K562 (cell line): ENCODE data around the gene TAL1. TPM values are rescaled to one million over a fixed set of nuclear protein-coding genes. Genes with fewer than 3 reads are reported as not detected.

Source experiments
- CBX8 ChIP-seq: fragments of 200-600 bp; sonication (generic); IDR thresholded peaks from 2 replicates; pipeline ENCODE4 v1.6.1; 2012; ENCODE audit warnings: borderline replicate concordance, mixed run types, low read depth, mild to moderate bottlenecking, moderate library complexity, mixed read lengths, low read length, control low read depth, inconsistent platforms; ENCODE audit not compliant: poor library complexity, severe bottlenecking; ENCODE audit errors: extremely low read depth
- CREB1 ChIP-seq, 2 experiments: sonication (generic) in 1 of 2; formaldehyde crosslinking in 1 of 2; IDR thresholded peaks; 2 replicates each; pipeline versions ENCODE4 v1.6.1 to v1.8.0; 2012 to 2022; ENCODE audit warnings: inconsistent platforms in 1 of 2, mild to moderate bottlenecking in 1 of 2, missing genetic modification reagents in 1 of 2, moderate library complexity in 1 of 2
- DACH1 ChIP-seq: fragments of 450-650 bp; IDR thresholded peaks from 2 replicates; pipeline ENCODE4 v1.6.1; 2018; ENCODE audit not compliant: partially characterized antibody
- HDAC3 ChIP-seq: fragments of 450-650 bp; IDR thresholded peaks from 2 replicates; pipeline ENCODE4 v1.6.1; 2018; ENCODE audit warnings: borderline replicate concordance, mild to moderate bottlenecking, moderate library complexity; ENCODE audit not compliant: partially characterized antibody
- IRF9 ChIP-seq: fragments of 450-650 bp; IDR thresholded peaks from 2 replicates; pipeline ENCODE4 v1.6.1; 2016; ENCODE audit warnings: missing biosample characterization, missing genetic modification characterization
- LARP7 ChIP-seq: fragments of 450-650 bp; IDR thresholded peaks from 2 replicates; pipeline ENCODE4 v1.6.1; 2016
- MEF2A ChIP-seq: IDR thresholded peaks from 2 replicates; pipeline ENCODE4 v1.6.1; 2011; ENCODE audit warnings: low read depth, mild to moderate bottlenecking, low read length, moderate library complexity; ENCODE audit not compliant: control insufficient read depth
- PHB ChIP-seq: fragments of 250-450 bp; sonication (Bioruptor Pico); IDR thresholded peaks from 2 replicates; pipeline ENCODE4 v1.5.0; 2021
- SETDB1 ChIP-seq: IDR thresholded peaks from one replicate; pipeline ENCODE4 v1.6.1; 2012; ENCODE audit warnings: low read length, control low read depth, inconsistent platforms
- SNRNP70 ChIP-seq: fragments of 200-400 bp; formaldehyde crosslinking; optimal IDR thresholded peaks from 2 replicates; pipeline ENCODE3; 2017; ENCODE audit warnings: low read depth, low read length
- SRSF7 ChIP-seq: fragments of 200-400 bp; formaldehyde crosslinking; optimal IDR thresholded peaks from 2 replicates; pipeline ENCODE3; 2017; ENCODE audit warnings: mild to moderate bottlenecking, low read depth, low read length
- TAF15 ChIP-seq: fragments of 200-400 bp; formaldehyde crosslinking; IDR thresholded peaks from 2 replicates; pipeline ENCODE4 v1.6.1; 2017; ENCODE audit warnings: mild to moderate bottlenecking, low read depth, low read length, moderate library complexity
- THAP12 ChIP-seq: fragments of 250-450 bp; sonication (Bioruptor Pico); IDR thresholded peaks from 2 replicates; pipeline ENCODE4 v1.9.0; 2021; ENCODE audit warnings: mild to moderate bottlenecking, inconsistent platforms
- TRIM28 ChIP-seq: fragments of 450-650 bp; IDR thresholded peaks from 2 replicates; pipeline ENCODE4 v1.6.1; 2017
- ZKSCAN8 ChIP-seq: fragments of 200-800 bp; sonication (Bioruptor generic); IDR thresholded peaks from 2 replicates; pipeline ENCODE4 v1.6.1; 2016; ENCODE audit warnings: missing genetic modification characterization, missing compliant biosample characterization
- ZNF165 ChIP-seq: fragments of 250-450 bp; sonication (Bioruptor Pico); IDR thresholded peaks from 2 replicates; pipeline ENCODE4 v1.4.0; 2020; ENCODE audit warnings: borderline replicate concordance
- ZNF717 ChIP-seq: fragments of 250-450 bp; sonication (Bioruptor Pico); IDR thresholded peaks from 2 replicates; pipeline ENCODE4 v1.5.0; 2021
- ZNF830 ChIP-seq: fragments of 250-450 bp; sonication (Bioruptor Pico); IDR thresholded peaks from 2 replicates; pipeline ENCODE4 v1.5.0; 2021; ENCODE audit warnings: mild to moderate bottlenecking
- polyA plus RNA-seq, 8 experiments: library from polyadenylated mRNA; depleted of rRNA in 4 of 8; stranded (reverse) in 5 of 8; unstranded in 3 of 8; fragments of >200 nt; fragmentation: Nextera tagmentation in 2 of 8; fragmentation: Illumina TruSeq in 1 of 8; extraction: Ambion mirVana in 2 of 8; extraction: Trizol in 1 of 8; gene quantifications; 2 replicates each; pipeline versions ENCODE4 v1.2.1 to v1.2.3, GENCODE V29; 2011 to 2014; ENCODE audit warnings: inconsistent platforms in 1 of 8, missing spikeins in 1 of 8
- total RNA-seq, 7 experiments: library from RNA; depleted of rRNA in 6 of 7; stranded (reverse); fragments of >200 nt in 6 of 7; fragmentation: Illumina TruSeq in 2 of 7; extraction: Trizol in 2 of 7; gene quantifications; 2 replicates each; pipeline versions ENCODE4 v1.2.1 to v1.2.3, GENCODE V29; 2011 to 2021; ENCODE audit warnings: low replicate concordance in 1 of 7
- TF ChIP-seq, protein P1 (sequence below), 2 experiments: fragments of 450-650 bp; conservative IDR thresholded peaks; 2 replicates each; pipeline ENCODE4 v1.6.1; 2017; ENCODE audit warnings: mild to moderate bottlenecking in 2 of 2, moderate library complexity in 2 of 2
- TF ChIP-seq, protein P2 (sequence below): sonication (generic); formaldehyde crosslinking; IDR thresholded peaks from 2 replicates; pipeline ENCODE4 v1.8.1; 2023; ENCODE audit warnings: mild to moderate bottlenecking, missing genetic modification reagents

Gene TAL1
- total and polyA plus RNA-seq, 9 of the 15 experiments (the other 6 are each of a cell fraction or from before 2014, with no cell fraction given): 18.5 to 106 (median 59.7) TPM

DNA sequence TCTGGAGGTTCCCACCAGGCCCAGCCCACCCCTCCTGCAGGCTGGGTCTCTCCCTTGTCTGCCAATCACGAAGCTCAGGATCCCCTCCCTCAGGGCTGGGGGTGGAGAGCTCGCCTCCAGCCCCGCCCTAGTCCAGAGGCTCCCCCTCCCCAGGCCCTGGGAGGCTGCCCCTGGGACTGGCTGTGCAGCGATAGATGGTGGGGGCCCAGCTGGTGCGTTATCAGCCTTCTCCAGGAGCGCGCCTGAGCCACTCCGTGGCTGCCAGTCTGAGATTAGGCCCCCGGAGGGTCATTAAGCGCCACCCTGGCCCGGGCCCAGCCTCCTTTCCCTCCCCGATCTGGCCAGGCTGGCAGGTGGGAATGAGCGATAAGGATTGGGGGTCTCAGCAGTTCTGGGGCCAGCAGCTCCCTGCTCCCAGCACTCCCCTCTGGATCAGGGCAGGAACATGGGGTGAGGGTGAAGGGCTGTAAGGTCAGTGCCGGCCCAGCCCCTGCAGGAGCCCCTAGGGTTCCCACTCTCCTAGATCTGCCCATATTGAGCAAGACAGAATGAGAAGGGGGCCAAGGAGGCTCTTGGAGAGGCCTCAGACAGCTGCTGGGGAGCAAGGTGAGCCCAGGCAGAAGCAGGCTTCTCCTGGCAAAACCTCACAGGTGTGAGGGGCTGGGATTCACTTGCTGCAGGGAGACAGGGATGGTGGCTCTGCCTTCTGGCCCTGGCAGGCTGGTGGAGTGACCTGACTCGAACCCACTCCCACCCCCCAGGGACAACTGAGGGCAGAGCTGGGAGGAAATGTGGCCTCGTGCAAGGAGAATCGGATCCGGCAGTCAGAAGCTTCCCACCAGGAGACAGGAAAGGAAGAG lies 50.7 kb downstream of the TAL1 start (continued):
- TF ChIP-seq, protein P1, sequence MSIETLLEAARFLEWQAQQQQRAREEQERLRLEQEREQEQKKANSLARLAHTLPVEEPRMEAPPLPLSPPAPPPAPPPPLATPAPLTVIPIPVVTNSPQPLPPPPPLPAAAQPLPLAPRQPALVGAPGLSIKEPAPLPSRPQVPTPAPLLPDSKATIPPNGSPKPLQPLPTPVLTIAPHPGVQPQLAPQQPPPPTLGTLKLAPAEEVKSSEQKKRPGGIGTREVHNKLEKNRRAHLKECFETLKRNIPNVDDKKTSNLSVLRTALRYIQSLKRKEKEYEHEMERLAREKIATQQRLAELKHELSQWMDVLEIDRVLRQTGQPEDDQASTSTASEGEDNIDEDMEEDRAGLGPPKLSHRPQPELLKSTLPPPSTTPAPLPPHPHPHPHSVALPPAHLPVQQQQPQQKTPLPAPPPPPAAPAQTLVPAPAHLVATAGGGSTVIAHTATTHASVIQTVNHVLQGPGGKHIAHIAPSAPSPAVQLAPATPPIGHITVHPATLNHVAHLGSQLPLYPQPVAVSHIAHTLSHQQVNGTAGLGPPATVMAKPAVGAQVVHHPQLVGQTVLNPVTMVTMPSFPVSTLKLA (conservative IDR thresholded peaks at IDR 0.05): no peak; a peak in 1 of 4 replicates
- no peak for TF ChIP-seq TAF15
- no peak for TF ChIP-seq CBX8
- TF ChIP-seq MEF2A: peak; percentile 74
- TF ChIP-seq, protein P2, sequence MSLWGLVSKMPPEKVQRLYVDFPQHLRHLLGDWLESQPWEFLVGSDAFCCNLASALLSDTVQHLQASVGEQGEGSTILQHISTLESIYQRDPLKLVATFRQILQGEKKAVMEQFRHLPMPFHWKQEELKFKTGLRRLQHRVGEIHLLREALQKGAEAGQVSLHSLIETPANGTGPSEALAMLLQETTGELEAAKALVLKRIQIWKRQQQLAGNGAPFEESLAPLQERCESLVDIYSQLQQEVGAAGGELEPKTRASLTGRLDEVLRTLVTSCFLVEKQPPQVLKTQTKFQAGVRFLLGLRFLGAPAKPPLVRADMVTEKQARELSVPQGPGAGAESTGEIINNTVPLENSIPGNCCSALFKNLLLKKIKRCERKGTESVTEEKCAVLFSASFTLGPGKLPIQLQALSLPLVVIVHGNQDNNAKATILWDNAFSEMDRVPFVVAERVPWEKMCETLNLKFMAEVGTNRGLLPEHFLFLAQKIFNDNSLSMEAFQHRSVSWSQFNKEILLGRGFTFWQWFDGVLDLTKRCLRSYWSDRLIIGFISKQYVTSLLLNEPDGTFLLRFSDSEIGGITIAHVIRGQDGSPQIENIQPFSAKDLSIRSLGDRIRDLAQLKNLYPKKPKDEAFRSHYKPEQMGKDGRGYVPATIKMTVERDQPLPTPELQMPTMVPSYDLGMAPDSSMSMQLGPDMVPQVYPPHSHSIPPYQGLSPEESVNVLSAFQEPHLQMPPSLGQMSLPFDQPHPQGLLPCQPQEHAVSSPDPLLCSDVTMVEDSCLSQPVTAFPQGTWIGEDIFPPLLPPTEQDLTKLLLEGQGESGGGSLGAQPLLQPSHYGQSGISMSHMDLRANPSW (CRISPR knock-in tag): no peak; the same call in 1 of the 2 replicates
- TF ChIP-seq SETDB1: no peak
- TF ChIP-seq SNRNP70: no peak
- peak; percentile 98 for TF ChIP-seq DACH1
- no peak for TF ChIP-seq PHB (CRISPR knock-in tag)
- TF ChIP-seq ZNF717 (CRISPR knock-in tag): no peak
- peak; percentile 97 for TF ChIP-seq ZKSCAN8 (CRISPR knock-in tag)
- peak; percentile 88 for TF ChIP-seq IRF9 (tag)
- TF ChIP-seq THAP12: peak; percentile 83; the same call in 1 of the 2 replicates
- no peak for TF ChIP-seq SRSF7
- TF ChIP-seq ZNF165 (CRISPR knock-in tag): 0 out of 2 replicates have a peak, but pooled peaks have one; percentile 48
- TF ChIP-seq LARP7: no peak; the same call in 1 of the 2 replicates
- peak; percentile 81; the same call in 1 of the 2 replicates for TF ChIP-seq ZNF830 (CRISPR knock-in tag)
- peak; percentile 93 for TF ChIP-seq CREB1 (IDR thresholded peaks at IDR 0.05)
- 0 out of 2 replicates have a peak, but pooled peaks have one; percentile 45 for TF ChIP-seq CREB1 (CRISPR knock-in tag; IDR thresholded peaks at IDR 0.05)
- peak; percentile 100 for TF ChIP-seq HDAC3
- peak; percentile 91 for TF ChIP-seq TRIM28
